GM23338 (cell line): ENCODE measurements around the gene ITPR3. TPM values are rescaled to one million over a fixed set of nuclear protein-coding genes. Genes with fewer than 3 reads are reported as not detected.

Experiments used
- ATAC-seq: fragments of 200-7000 bp; cut with Tn5 transposase; 3 replicates; pipeline ENCODE4 v1.9.1; 2020
- DNase-seq: peaks from one replicate; pipeline ENCODE4 v3.0.0-alpha.2; 2015; ENCODE audit warnings: low spot score
- H2AFZ ChIP-seq: fragments of 200-600 bp; sonication (generic); 2 replicates; pipeline ENCODE4 v1.8.0; 2016; ENCODE audit warnings: antibody characterized with exemption, mild to moderate bottlenecking, moderate library complexity
- H3F3A ChIP-seq: fragments of 200-600 bp; sonication (generic); replicated peaks from 2 replicates; pipeline ENCODE4 v1.8.0; 2017; ENCODE audit warnings: antibody characterized with exemption, mixed run types, low read depth
- H3K27ac ChIP-seq: fragments of 200-600 bp; sonication (generic); 2 replicates; pipeline ENCODE4 v1.6.1; 2016; ENCODE audit warnings: low read depth
- H3K27me3 ChIP-seq: fragments of 200-600 bp; sonication (generic); 2 replicates; pipeline ENCODE4 v1.8.0; 2016; ENCODE audit warnings: mild to moderate bottlenecking, mixed run types, moderate library complexity; ENCODE audit not compliant: insufficient read depth
- H3K36me3 ChIP-seq: fragments of 200-600 bp; sonication (generic); 2 replicates; pipeline ENCODE4 v1.8.0; 2016; ENCODE audit warnings: mild to moderate bottlenecking; ENCODE audit not compliant: insufficient read depth
- H3K4me1 ChIP-seq: fragments of 200-600 bp; sonication (generic); 2 replicates; pipeline ENCODE4 v1.8.0; 2016; ENCODE audit warnings: mild to moderate bottlenecking, moderate library complexity; ENCODE audit not compliant: insufficient read depth
- H3K4me2 ChIP-seq: fragments of 200-600 bp; sonication (generic); 2 replicates; pipeline ENCODE4 v1.7.1; 2017; ENCODE audit warnings: mixed run types
- H3K4me3 ChIP-seq: fragments of 200-600 bp; sonication (generic); 2 replicates; pipeline ENCODE4 v1.6.1; 2016; ENCODE audit warnings: mixed run types
- H3K79me2 ChIP-seq: fragments of 200-600 bp; sonication (generic); replicated peaks from 2 replicates; pipeline ENCODE4 v1.8.0; 2017; ENCODE audit warnings: mild to moderate bottlenecking; ENCODE audit not compliant: insufficient read depth
- H3K9me2 ChIP-seq: fragments of 200-600 bp; sonication (generic); 2 replicates; pipeline ENCODE4 v1.8.0; 2017; ENCODE audit not compliant: insufficient read depth
- H4K20me1 ChIP-seq: fragments of 200-600 bp; sonication (generic); replicated peaks from 2 replicates; pipeline ENCODE4 v1.8.0; 2017; ENCODE audit warnings: mild to moderate bottlenecking; ENCODE audit not compliant: insufficient read depth
- H3K27ac Mint-ChIP-seq: 2 replicates; pipeline ENCODE4 v1.8.0; 2020; ENCODE audit warnings: inconsistent platforms, mild to moderate bottlenecking, moderate library complexity, mixed read lengths
- H3K27me3 Mint-ChIP-seq: 3 replicates; pipeline ENCODE4 v1.8.0; 2022; ENCODE audit warnings: low read depth, mild to moderate bottlenecking, moderate library complexity, mixed read lengths, inconsistent platforms; ENCODE audit not compliant: insufficient read depth, poor library complexity
- H3K36me3 Mint-ChIP-seq: 3 replicates; pipeline ENCODE4 v1.8.0; 2021; ENCODE audit warnings: low read depth, mild to moderate bottlenecking, inconsistent platforms, moderate library complexity, mixed read lengths
- H3K4me1 Mint-ChIP-seq: 3 replicates; pipeline ENCODE4 v1.8.0; 2020; ENCODE audit warnings: mild to moderate bottlenecking, inconsistent platforms, mixed read lengths
- H3K4me3 Mint-ChIP-seq: 3 replicates; pipeline ENCODE4 v1.8.0; 2021; ENCODE audit warnings: moderate library complexity, mild to moderate bottlenecking, inconsistent platforms, mixed read lengths
- H3K9me3 Mint-ChIP-seq: 3 replicates; pipeline ENCODE4 v1.8.0; 2020; ENCODE audit warnings: moderate library complexity, mild to moderate bottlenecking, inconsistent platforms, mixed read lengths
- CTCF ChIP-seq, 2 experiments: fragments of 200-600 bp in 1 of 2; sonication (generic) in 1 of 2; conservative IDR thresholded peaks; 2 replicates each; pipeline versions ENCODE4 v1.5.1 to v1.6.1; 2016 to 2017; ENCODE audit warnings: antibody characterized with exemption in 2 of 2, low read depth in 2 of 2, mild to moderate bottlenecking in 2 of 2, moderate library complexity in 1 of 2
- ETS1 ChIP-seq: IDR thresholded peaks from 2 replicates; pipeline ENCODE4 v1.6.1; 2016; ENCODE audit warnings: antibody characterized with exemption
- EZH2 ChIP-seq: fragments of 200-600 bp; sonication (generic); IDR thresholded peaks from one replicate; pipeline ENCODE4 v1.8.0; 2017; ENCODE audit warnings: antibody characterized with exemption, mild to moderate bottlenecking, low read depth; ENCODE audit not compliant: unreplicated experiment
- EZH2phosphoT487 ChIP-seq: fragments of 200-600 bp; sonication (generic); IDR thresholded peaks from one replicate; pipeline ENCODE4 v1.8.1; 2018; ENCODE audit warnings: antibody characterized with exemption; ENCODE audit not compliant: unreplicated experiment
- JUNB ChIP-seq: IDR thresholded peaks from one replicate; pipeline ENCODE4 v1.6.1; 2016; ENCODE audit warnings: antibody characterized with exemption; ENCODE audit not compliant: unreplicated experiment
- NANOG ChIP-seq: IDR thresholded peaks from 2 replicates; pipeline ENCODE4 v1.6.1; 2016; ENCODE audit warnings: antibody characterized with exemption, borderline replicate concordance
- STAT1 ChIP-seq: IDR thresholded peaks from one replicate; pipeline ENCODE4 v1.6.1; 2016; ENCODE audit warnings: antibody characterized with exemption; ENCODE audit not compliant: unreplicated experiment
- ZNF462 ChIP-seq: fragments of 250-450 bp; sonication (Bioruptor Pico); IDR thresholded peaks from 2 replicates; pipeline ENCODE4 v1.5.0; 2020; ENCODE audit warnings: mild to moderate bottlenecking, moderate library complexity
- polyA plus RNA-seq: library from polyadenylated mRNA; unstranded; fragments of >200 nt; fragmentation: Nextera tagmentation; extraction: Ambion mirVana; gene quantifications from 2 replicates; pipeline ENCODE4 v1.2.1, GENCODE V29; 2016
- total RNA-seq: library from RNA; depleted of rRNA; stranded (reverse); fragments of >200 nt; shearing (Covaris generic); gene quantifications from 2 replicates; pipeline ENCODE4 v1.2.3, GENCODE V29; 2014
- TF ChIP-seq, protein P1 (sequence below): IDR thresholded peaks from one replicate; pipeline ENCODE4 v1.6.1; 2018; ENCODE audit warnings: antibody characterized with exemption; ENCODE audit not compliant: unreplicated experiment

ITPR3 gene
- total and polyA plus RNA-seq, 2 experiments from 2014 or later: 7.3 to 31.9 TPM

GRCh38 chr6:33578164-33578563, 43.0 kb upstream of the ITPR3 start (continued):
- TF ChIP-seq, protein P1, sequence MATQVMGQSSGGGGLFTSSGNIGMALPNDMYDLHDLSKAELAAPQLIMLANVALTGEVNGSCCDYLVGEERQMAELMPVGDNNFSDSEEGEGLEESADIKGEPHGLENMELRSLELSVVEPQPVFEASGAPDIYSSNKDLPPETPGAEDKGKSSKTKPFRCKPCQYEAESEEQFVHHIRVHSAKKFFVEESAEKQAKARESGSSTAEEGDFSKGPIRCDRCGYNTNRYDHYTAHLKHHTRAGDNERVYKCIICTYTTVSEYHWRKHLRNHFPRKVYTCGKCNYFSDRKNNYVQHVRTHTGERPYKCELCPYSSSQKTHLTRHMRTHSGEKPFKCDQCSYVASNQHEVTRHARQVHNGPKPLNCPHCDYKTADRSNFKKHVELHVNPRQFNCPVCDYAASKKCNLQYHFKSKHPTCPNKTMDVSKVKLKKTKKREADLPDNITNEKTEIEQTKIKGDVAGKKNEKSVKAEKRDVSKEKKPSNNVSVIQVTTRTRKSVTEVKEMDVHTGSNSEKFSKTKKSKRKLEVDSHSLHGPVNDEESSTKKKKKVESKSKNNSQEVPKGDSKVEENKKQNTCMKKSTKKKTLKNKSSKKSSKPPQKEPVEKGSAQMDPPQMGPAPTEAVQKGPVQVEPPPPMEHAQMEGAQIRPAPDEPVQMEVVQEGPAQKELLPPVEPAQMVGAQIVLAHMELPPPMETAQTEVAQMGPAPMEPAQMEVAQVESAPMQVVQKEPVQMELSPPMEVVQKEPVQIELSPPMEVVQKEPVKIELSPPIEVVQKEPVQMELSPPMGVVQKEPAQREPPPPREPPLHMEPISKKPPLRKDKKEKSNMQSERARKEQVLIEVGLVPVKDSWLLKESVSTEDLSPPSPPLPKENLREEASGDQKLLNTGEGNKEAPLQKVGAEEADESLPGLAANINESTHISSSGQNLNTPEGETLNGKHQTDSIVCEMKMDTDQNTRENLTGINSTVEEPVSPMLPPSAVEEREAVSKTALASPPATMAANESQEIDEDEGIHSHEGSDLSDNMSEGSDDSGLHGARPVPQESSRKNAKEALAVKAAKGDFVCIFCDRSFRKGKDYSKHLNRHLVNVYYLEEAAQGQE: no peak
- TF ChIP-seq ETS1: no peak

GRCh38 chr6:33578588-33579011, 42.5 kb upstream of the ITPR3 start:
- H3K4me2 ChIP-seq: peak overlapping the region; percentile 98; the same call in 1 of the 2 replicates
- no peak for TF ChIP-seq EZH2
- no peak for TF ChIP-seq CTCF (conservative IDR thresholded peaks at IDR 0.05; ENCODE audit: low read depth in 2 of 2)
- no peak for TF ChIP-seq JUNB
- no peak for TF ChIP-seq ETS1
- TF ChIP-seq EZH2phosphoT487: no peak
- no peak for TF ChIP-seq STAT1
- TF ChIP-seq ZNF462 (CRISPR knock-in tag): no peak
- TF ChIP-seq NANOG: no peak

More at GRCh38 chr6:33578588-33579011, 42.5 kb upstream of the ITPR3 start:
- no peaks in the 10 kb centered on the region for H3F3A ChIP-seq
- H4K20me1 ChIP-seq: no peaks in the 10 kb centered on the region
- H3K27me3 ChIP-seq: no peaks in the 10 kb centered on the region
- no peak overlapping the region for H2AFZ ChIP-seq
- H3K36me3 ChIP-seq: 0 out of 2 replicates have a peak, but pooled peaks cover 5% of the 10 kb centered on the region
- Mint-ChIP-seq H3K36me3 (peaks cover 24% of the 10 kb centered on the region), H3K27me3 (peaks cover 6% of the 10 kb centered on the region), H3K4me3 (peak overlapping the region; percentile 85), H3K27ac (peak overlapping the region; percentile 58; the same call in 1 of the 2 replicates), H3K4me1 (peaks cover 11% of the 10 kb centered on the region), H3K9me3 (no peaks in the 10 kb centered on the region; the same call in 2 of the 3 replicates)
- H3K79me2 ChIP-seq: peaks cover 16% of the 10 kb centered on the region
- H3K9me2 ChIP-seq: no peaks in the 10 kb centered on the region
- DNase-seq (no peak), ATAC-seq (no peak)
- peaks cover 5% of the 10 kb centered on the region; the same call in 1 of the 2 replicates for H3K4me1 ChIP-seq
- H3K4me3 ChIP-seq: peak overlapping the region; percentile 98
- no peak overlapping the region for H3K27ac ChIP-seq
